ENCODE measurements around the gene KCNQ1.

DNA sequence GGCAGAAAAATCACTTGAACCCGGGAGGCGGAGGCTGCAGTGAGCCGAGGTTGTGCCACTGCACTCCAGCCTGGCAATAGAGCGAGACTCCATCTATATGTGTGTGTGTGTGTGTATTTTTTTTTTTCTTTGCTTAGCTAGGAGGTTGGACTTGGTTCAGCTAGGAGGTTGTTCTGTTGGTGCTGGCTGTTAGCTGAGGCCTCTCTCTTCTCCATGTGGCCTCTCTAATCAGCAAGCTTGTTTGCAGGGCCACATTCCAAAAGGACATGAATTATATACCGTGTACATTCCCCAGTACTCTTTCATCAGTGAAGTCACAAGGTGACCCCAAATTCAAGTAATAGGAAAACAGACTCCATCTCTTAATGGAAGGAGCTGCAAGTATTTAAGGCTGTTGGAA, 322.3 kb downstream of the KCNQ1 start:
- TF ChIP-seq, protein P1, sequence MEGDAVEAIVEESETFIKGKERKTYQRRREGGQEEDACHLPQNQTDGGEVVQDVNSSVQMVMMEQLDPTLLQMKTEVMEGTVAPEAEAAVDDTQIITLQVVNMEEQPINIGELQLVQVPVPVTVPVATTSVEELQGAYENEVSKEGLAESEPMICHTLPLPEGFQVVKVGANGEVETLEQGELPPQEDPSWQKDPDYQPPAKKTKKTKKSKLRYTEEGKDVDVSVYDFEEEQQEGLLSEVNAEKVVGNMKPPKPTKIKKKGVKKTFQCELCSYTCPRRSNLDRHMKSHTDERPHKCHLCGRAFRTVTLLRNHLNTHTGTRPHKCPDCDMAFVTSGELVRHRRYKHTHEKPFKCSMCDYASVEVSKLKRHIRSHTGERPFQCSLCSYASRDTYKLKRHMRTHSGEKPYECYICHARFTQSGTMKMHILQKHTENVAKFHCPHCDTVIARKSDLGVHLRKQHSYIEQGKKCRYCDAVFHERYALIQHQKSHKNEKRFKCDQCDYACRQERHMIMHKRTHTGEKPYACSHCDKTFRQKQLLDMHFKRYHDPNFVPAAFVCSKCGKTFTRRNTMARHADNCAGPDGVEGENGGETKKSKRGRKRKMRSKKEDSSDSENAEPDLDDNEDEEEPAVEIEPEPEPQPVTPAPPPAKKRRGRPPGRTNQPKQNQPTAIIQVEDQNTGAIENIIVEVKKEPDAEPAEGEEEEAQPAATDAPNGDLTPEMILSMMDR (conservative IDR thresholded peaks at IDR 0.05 in 1 of 2, IDR thresholded peaks at IDR 0.05 in 1 of 2; ENCODE audit: low read depth in 1 of 2, low read length in 2 of 2): no peak
- TF ChIP-seq EZH2 (IDR thresholded peaks at IDR 0.05; ENCODE audit: low read length, missing control alignments): no peak

All from fibroblast of lung (primary cell).